Measurements from ENCODE around the gene DNAJC15.

The DNAJC15 gene

DNA sequence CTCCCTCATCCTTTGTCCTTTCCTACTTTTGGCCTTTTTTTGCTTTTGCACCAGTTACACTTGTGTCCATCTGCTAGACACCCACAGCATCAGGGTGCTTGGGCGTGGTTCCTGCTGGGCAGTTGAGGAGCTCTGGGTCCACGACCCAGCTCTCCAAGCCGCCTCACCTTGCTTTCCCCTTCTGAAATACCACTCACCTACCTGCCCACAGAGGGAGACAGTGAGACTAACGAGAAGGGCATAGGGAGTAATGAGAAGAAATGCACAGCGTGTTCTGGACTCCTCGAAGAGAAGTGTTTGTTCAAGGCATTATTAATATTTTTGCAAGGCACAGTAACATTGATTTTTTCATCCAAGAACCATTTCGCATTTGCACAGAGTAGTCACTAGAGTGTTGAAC is 92.9 kb downstream of the DNAJC15 start:
- H3K9me2 ChIP-seq (replicated peaks; ENCODE audit: low read depth, low read length): no peaks in the 10 kb centered on the region
- H3K9ac ChIP-seq (ENCODE audit: low read depth, low read length, poor library complexity, severe bottlenecking): no peak overlapping the region
- no peaks in the 10 kb centered on the region for H3K36me3 ChIP-seq (ENCODE audit: insufficient read depth, low read length)
- H2AFZ ChIP-seq (ENCODE audit: low read length): no peak overlapping the region
- H3K27me3 ChIP-seq (ENCODE audit: insufficient read depth, low read length, poor library complexity, severe bottlenecking): no peaks in the 10 kb centered on the region
- H4K20me1 ChIP-seq (ENCODE audit: insufficient read depth, low read length, poor library complexity, severe bottlenecking): no peaks in the 10 kb centered on the region
- no peak for TF ChIP-seq EZH2phosphoT487 (IDR thresholded peaks at IDR 0.05; ENCODE audit: borderline replicate concordance)
- TF ChIP-seq, protein P1, sequence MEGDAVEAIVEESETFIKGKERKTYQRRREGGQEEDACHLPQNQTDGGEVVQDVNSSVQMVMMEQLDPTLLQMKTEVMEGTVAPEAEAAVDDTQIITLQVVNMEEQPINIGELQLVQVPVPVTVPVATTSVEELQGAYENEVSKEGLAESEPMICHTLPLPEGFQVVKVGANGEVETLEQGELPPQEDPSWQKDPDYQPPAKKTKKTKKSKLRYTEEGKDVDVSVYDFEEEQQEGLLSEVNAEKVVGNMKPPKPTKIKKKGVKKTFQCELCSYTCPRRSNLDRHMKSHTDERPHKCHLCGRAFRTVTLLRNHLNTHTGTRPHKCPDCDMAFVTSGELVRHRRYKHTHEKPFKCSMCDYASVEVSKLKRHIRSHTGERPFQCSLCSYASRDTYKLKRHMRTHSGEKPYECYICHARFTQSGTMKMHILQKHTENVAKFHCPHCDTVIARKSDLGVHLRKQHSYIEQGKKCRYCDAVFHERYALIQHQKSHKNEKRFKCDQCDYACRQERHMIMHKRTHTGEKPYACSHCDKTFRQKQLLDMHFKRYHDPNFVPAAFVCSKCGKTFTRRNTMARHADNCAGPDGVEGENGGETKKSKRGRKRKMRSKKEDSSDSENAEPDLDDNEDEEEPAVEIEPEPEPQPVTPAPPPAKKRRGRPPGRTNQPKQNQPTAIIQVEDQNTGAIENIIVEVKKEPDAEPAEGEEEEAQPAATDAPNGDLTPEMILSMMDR (conservative IDR thresholded peaks at IDR 0.05; ENCODE audit: low read length): peak; percentile 35
- H3K4me1 ChIP-seq (ENCODE audit: insufficient read depth, low read length, poor library complexity, severe bottlenecking): no peaks in the 10 kb centered on the region
- H3F3A ChIP-seq (ENCODE audit: low read depth): no peaks in the 10 kb centered on the region
- no peak overlapping the region for H3K4me3 ChIP-seq (ENCODE audit: low read length, poor library complexity, severe bottlenecking)
- no peak overlapping the region for H3K4me2 ChIP-seq (ENCODE audit: low read depth, low read length, poor library complexity, severe bottlenecking)
- H3K79me2 ChIP-seq (ENCODE audit: insufficient read depth, low read length): no peaks in the 10 kb centered on the region
- H3K9me3 ChIP-seq (ENCODE audit: insufficient read depth, low read depth, low read length): no peaks in the 10 kb centered on the region

DNA sequence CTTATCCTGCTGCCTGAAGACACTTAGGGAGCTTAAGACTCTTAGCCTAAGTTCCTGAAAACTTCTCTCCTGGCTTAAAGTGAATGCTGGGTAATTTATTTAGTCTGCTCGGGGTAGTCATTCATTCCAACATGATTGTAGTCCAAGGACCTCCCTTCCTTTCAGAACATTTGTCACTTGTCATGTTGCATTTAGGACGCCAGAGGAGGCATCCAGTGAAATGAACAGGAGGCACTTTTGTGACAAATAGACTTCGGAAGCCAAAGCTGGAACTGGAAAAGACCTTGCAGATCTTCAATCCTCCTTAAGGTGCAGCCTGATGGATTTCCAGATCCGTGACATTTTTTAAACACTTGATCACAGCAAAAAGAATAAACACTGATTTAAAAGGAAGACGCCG is 95.1 kb downstream of the DNAJC15 start:
- H3F3A ChIP-seq (ENCODE audit: low read depth): no peaks in the 10 kb centered on the region
- no peaks in the 10 kb centered on the region for H3K9me2 ChIP-seq (replicated peaks; ENCODE audit: low read depth, low read length)
- no peak overlapping the region for H2AFZ ChIP-seq (ENCODE audit: low read length)
- no peak overlapping the region for H3K9ac ChIP-seq (ENCODE audit: low read depth, low read length, poor library complexity, severe bottlenecking)
- no peaks in the 10 kb centered on the region for H3K9me3 ChIP-seq (ENCODE audit: insufficient read depth, low read depth, low read length)
- H4K20me1 ChIP-seq (ENCODE audit: insufficient read depth, low read length, poor library complexity, severe bottlenecking): no peaks in the 10 kb centered on the region
- H3K4me3 ChIP-seq (ENCODE audit: low read length, poor library complexity, severe bottlenecking): no peak overlapping the region
- no peaks in the 10 kb centered on the region for H3K79me2 ChIP-seq (ENCODE audit: insufficient read depth, low read length)
- H3K36me3 ChIP-seq (ENCODE audit: insufficient read depth, low read length): no peaks in the 10 kb centered on the region
- no peak overlapping the region for H3K4me2 ChIP-seq (ENCODE audit: low read depth, low read length, poor library complexity, severe bottlenecking)
- TF ChIP-seq EZH2phosphoT487 (IDR thresholded peaks at IDR 0.05; ENCODE audit: borderline replicate concordance): no peak
- TF ChIP-seq, protein P1 (conservative IDR thresholded peaks at IDR 0.05; ENCODE audit: low read length): no peak
- H3K27me3 ChIP-seq (ENCODE audit: insufficient read depth, low read length, poor library complexity, severe bottlenecking): no peaks in the 10 kb centered on the region
- no peaks in the 10 kb centered on the region for H3K4me1 ChIP-seq (ENCODE audit: insufficient read depth, low read length, poor library complexity, severe bottlenecking)

DNA sequence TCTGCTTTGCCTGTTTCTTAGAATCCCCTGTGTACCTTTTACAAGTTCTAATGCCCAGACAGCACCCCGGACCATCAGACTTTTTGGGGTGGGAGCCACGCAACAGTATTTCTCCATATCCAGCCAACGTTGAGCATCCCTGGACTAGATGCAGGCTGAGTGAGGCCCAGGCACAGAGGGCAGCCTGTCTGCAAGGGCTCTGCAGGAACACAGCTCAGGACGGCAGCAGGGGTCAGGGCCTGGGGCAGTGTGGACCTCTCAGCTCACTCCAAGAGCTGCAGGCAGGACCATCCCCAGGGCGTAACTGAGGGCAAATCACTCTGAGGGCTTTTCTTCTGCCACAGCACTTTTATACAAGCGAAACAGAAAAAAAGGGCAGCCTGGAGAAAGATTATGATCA is 95.8 kb downstream of the DNAJC15 start:
- H2AFZ ChIP-seq (ENCODE audit: low read length): no peak overlapping the region
- H4K20me1 ChIP-seq (ENCODE audit: insufficient read depth, low read length, poor library complexity, severe bottlenecking): no peaks in the 10 kb centered on the region
- no peaks in the 10 kb centered on the region for H3F3A ChIP-seq (ENCODE audit: low read depth)
- no peaks in the 10 kb centered on the region for H3K36me3 ChIP-seq (ENCODE audit: insufficient read depth, low read length)
- no peak overlapping the region for H3K4me2 ChIP-seq (ENCODE audit: low read depth, low read length, poor library complexity, severe bottlenecking)
- H3K9ac ChIP-seq (ENCODE audit: low read depth, low read length, poor library complexity, severe bottlenecking): no peak overlapping the region
- no peak overlapping the region for H3K4me3 ChIP-seq (ENCODE audit: low read length, poor library complexity, severe bottlenecking)
- no peaks in the 10 kb centered on the region for H3K9me3 ChIP-seq (ENCODE audit: insufficient read depth, low read depth, low read length)
- TF ChIP-seq, protein P1 (conservative IDR thresholded peaks at IDR 0.05; ENCODE audit: low read length): no peak
- TF ChIP-seq EZH2phosphoT487 (IDR thresholded peaks at IDR 0.05; ENCODE audit: borderline replicate concordance): no peak
- no peaks in the 10 kb centered on the region for H3K4me1 ChIP-seq (ENCODE audit: insufficient read depth, low read length, poor library complexity, severe bottlenecking)
- no peaks in the 10 kb centered on the region for H3K9me2 ChIP-seq (replicated peaks; ENCODE audit: low read depth, low read length)
- no peaks in the 10 kb centered on the region for H3K27me3 ChIP-seq (ENCODE audit: insufficient read depth, low read length, poor library complexity, severe bottlenecking)
- H3K79me2 ChIP-seq (ENCODE audit: insufficient read depth, low read length): no peaks in the 10 kb centered on the region

All from Loucy (cell line).